Stimulated activated CD4-positive, alpha-beta T cell treated with anti-CD3 and anti-CD28 coated beads, Interleukin-1b, Interleukin-23, amount 100 ng/mL, for 1 hour (primary cell): ENCODE data around the gene KIAA1210.
"Not testable (repeated sequence)": the region's sequence is repeated elsewhere in the genome, so short reads cannot be mapped to it uniquely, and the experiment has no call there.

ENCODE experiments used
- DNase-seq, 2 donors: peaks; one replicate each; pipeline ENCODE4 v3.0.0-alpha.2; 2020; ENCODE audit warnings: low read depth in 2 of 2

Gene KIAA1210

DNA sequence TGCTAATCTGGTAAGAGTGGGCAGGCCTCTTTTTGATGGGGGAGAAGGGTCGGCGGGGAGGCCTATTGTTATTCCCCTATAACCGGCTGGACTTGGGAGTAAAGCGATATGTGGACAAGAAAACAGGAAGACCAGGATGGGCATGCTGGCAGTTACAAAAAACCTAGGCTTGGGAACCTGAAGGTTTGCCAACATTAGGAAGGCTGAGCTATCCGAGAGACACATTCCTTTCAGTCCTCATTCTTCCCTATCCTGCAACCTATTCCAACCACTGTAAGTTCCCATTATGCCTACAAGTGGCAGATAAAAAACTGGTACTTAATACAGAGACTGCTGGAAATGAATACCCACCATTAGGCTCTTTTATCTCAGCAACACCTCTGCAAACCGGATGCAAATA is 87.2 kb downstream of the KIAA1210 start:
- no peak for DNase-seq

DNA sequence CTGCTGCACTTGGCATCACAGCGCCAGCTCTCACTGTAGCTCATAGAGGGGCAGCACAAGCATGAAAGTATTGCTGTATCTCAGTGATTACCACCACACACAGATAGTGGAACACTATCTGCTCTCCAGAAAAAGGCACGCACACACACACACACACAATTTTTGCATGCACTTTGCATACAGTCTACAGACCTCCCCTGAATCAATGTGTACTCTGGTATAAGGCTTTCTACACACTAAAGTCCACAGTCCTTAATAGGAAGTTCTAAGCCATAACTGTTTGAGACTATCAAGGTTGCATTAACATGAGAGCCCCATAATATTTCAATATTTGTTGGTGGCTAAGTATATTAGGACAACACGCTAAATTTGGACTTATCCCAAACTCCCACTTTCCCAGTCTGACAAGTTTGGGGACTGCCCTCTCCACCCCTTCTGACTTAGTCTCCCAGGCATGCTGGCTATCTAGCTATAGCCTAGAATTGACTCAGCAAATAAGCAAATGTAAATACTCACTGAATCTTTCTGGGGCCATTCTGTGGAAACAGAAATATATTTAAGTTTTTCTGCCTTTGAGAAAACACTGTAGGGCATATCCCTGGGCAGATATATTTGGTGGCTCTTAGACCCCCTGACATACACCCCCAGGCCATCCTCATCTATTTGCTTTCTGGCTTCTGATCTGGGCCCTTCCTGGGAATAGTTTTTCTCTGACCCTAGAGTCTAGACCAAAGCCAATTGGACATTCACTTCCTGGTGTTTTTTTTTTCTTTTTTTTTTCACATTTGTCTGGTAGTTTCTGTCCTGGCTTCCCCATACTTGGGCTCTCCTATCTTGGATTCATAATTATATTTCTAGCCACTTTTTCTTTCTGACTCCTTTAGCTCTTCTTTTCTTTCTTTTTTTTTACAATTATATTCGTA is 91.2 kb downstream of the KIAA1210 start:
- no peak for DNase-seq

GRCh38 chrX:119030990-119031389 is 96.6 kb downstream of the KIAA1210 start:
- DNase-seq: no peak

- not testable (repeated sequence) for DNase-seq
These were observed 98.0 kb downstream of the KIAA1210 start for GRCh38 chrX:119029656-119030055.

- DNase-seq: no peak
These were observed 98.8 kb downstream of the KIAA1210 start for GRCh38 chrX:119028733-119029330.
